HG03108 (cell line): ENCODE measurements around the gene TBC1D20.
"Not testable (repeated sequence)": the region's sequence is repeated elsewhere in the genome, so short reads cannot be mapped to it uniquely, and the experiment has no call there.

Experiments
- ATAC-seq: cut with Tn5 transposase; IDR thresholded peaks from one replicate; pipeline ENCODE4 v1.9.1; 2021; ENCODE audit warnings: moderate library complexity; ENCODE audit not compliant: unreplicated experiment

The TBC1D20 gene

GRCh38 chr20:476561-477249 is 14.4 kb upstream of the TBC1D20 start:
- ATAC-seq = not testable (repeated sequence)

- ATAC-seq = no peak
These were observed 13.4 kb upstream of the TBC1D20 start for GRCh38 chr20:475463-476357.

GRCh38 chr20:474581-474980 is 12.2 kb upstream of the TBC1D20 start:
- no peak for ATAC-seq

- no peak for ATAC-seq
These were observed 10.6 kb upstream of the TBC1D20 start for GRCh38 chr20:472889-473292.

GRCh38 chr20:472137-472846 is 10.0 kb upstream of the TBC1D20 start:
- ATAC-seq = no peak

- ATAC-seq = no peak
These were observed 7.6 kb upstream of the TBC1D20 start for GRCh38 chr20:469746-470490.

- ATAC-seq = no peak
These were observed 5.4 kb upstream of the TBC1D20 start for GRCh38 chr20:467755-468154.

GRCh38 chr20:461254-462198 is 807 bp downstream of the TBC1D20 start:
- ATAC-seq = peak; percentile 22

- ATAC-seq = no peak
These were observed 1.6 kb downstream of the TBC1D20 start for GRCh38 chr20:460707-461106.

GRCh38 chr20:460180-460579 is 2.2 kb downstream of the TBC1D20 start:
- no peak for ATAC-seq

GRCh38 chr20:458776-459175 is 3.6 kb downstream of the TBC1D20 start:
- no peak for ATAC-seq

- ATAC-seq = no peak
These were observed 7.4 kb downstream of the TBC1D20 start for GRCh38 chr20:454951-455350.

GRCh38 chr20:452021-452420 is 10.3 kb downstream of the TBC1D20 start:
- not testable (repeated sequence) for ATAC-seq

GRCh38 chr20:445514-446336 is 16.6 kb downstream of the TBC1D20 start:
- no peak for ATAC-seq

- ATAC-seq = no peak
These were observed 17.4 kb downstream of the TBC1D20 start for GRCh38 chr20:444862-445426.

- ATAC-seq = no peak
These were observed 18.2 kb downstream of the TBC1D20 start for GRCh38 chr20:444117-444516.

- ATAC-seq = no peak
These were observed 19.0 kb downstream of the TBC1D20 start for GRCh38 chr20:443223-443775.

GRCh38 chr20:440636-441035 is 21.7 kb downstream of the TBC1D20 start:
- ATAC-seq = no peak
